CD4-positive, alpha-beta memory T cell (primary cell): Measurements from ENCODE around the gene FANCC. TPM values are rescaled to one million over a fixed set of nuclear protein-coding genes. Genes with fewer than 3 reads are reported as not detected.
A peak's percentile ranks its signal among the peaks of the same experiment; 100 is the strongest.

Experiments
- CTCF ChIA-PET: fragments of 350-600 bp; sonication (Branson Sonifier 250); formaldehyde crosslinking; loops from one replicate; lab custom pipeline; 2021; ENCODE audit warnings: inconsistent platforms; ENCODE audit not compliant: partially characterized antibody; lab: Charles Lee
- POLR2A ChIA-PET: fragments of 350-600 bp; sonication (Branson Sonifier 250); formaldehyde crosslinking; loops from one replicate; lab custom pipeline; 2021; ENCODE audit not compliant: partially characterized antibody; lab: Charles Lee
- DNase-seq, 5 donors: peaks; one replicate each; pipeline versions ENCODE4 v3.0.0 to v3.0.0-alpha.2; 2020 to 2022; ENCODE audit warnings: mixed read lengths in 1 of 5
- H3K27ac ChIP-seq: one replicate; pipeline ENCODE4 v1.7.0; 2013; ENCODE audit warnings: low read depth, low read length
- H3K27me3 ChIP-seq: 2 replicates; pipeline ENCODE4 v1.7.0; 2013; ENCODE audit warnings: mild to moderate bottlenecking, low read length, moderate library complexity; ENCODE audit not compliant: insufficient read depth
- H3K36me3 ChIP-seq: 2 replicates; pipeline ENCODE4 v1.7.0; 2013; ENCODE audit warnings: mild to moderate bottlenecking, low read length, moderate library complexity; ENCODE audit not compliant: insufficient read depth
- H3K4me1 ChIP-seq: 2 replicates; pipeline ENCODE4 v1.7.0; 2013; ENCODE audit warnings: mild to moderate bottlenecking, low read length, moderate library complexity; ENCODE audit not compliant: insufficient read depth
- H3K4me3 ChIP-seq, 2 donors: one replicate each; pipeline ENCODE4 v1.7.0; 2013; ENCODE audit warnings: low read length in 2 of 2, mild to moderate bottlenecking in 1 of 2
- H3K9me3 ChIP-seq, 2 donors: one replicate each; pipeline ENCODE4 v1.7.0; 2013; ENCODE audit warnings: low read length in 2 of 2, control low read depth in 1 of 2; ENCODE audit not compliant: control insufficient read depth in 1 of 2
- H3K27ac Mint-ChIP-seq, 7 donors: one replicate each; pipeline ENCODE4 v1.8.0; 2020 to 2021; ENCODE audit warnings: mixed read lengths in 7 of 7, mild to moderate bottlenecking in 6 of 7, inconsistent platforms in 3 of 7, moderate library complexity in 3 of 7
- H3K27me3 Mint-ChIP-seq, 2 donors: one replicate each; pipeline ENCODE4 v1.8.0; 2020 to 2021; ENCODE audit warnings: mixed read lengths in 2 of 2
- H3K36me3 Mint-ChIP-seq, 2 donors: one replicate each; pipeline ENCODE4 v1.8.0; 2020 to 2021; ENCODE audit warnings: mixed read lengths in 2 of 2, inconsistent platforms in 1 of 2, mild to moderate bottlenecking in 1 of 2
- H3K4me1 Mint-ChIP-seq, 4 donors: one replicate each; pipeline ENCODE4 v1.8.0; 2020 to 2021; ENCODE audit warnings: mixed read lengths in 4 of 4, mild to moderate bottlenecking in 1 of 4
- H3K4me3 Mint-ChIP-seq, 8 donors: one replicate each; pipeline ENCODE4 v1.8.0; 2020 to 2021; ENCODE audit warnings: mixed read lengths in 8 of 8, mild to moderate bottlenecking in 7 of 8, moderate library complexity in 6 of 8, inconsistent platforms in 3 of 8
- H3K9me3 Mint-ChIP-seq, 8 donors: one replicate each; pipeline ENCODE4 v1.8.0; 2020 to 2021; ENCODE audit warnings: mixed read lengths in 8 of 8, mild to moderate bottlenecking in 5 of 8, inconsistent platforms in 3 of 8, moderate library complexity in 1 of 8
- intact Hi-C: fragments of 100-400 bp; cut with micrococcal nuclease; formaldehyde crosslinking; loops from one replicate; pipeline ENCODE4 v1.15.1; 2023
- polyA plus RNA-seq, 2 donors: library from polyadenylated mRNA; unstranded; fragments of 300-500 nt; fragmentation: Illumina TruSeq; gene quantifications; one replicate each; pipeline ENCODE4 v1.2.3, GENCODE V29; 2021
- total RNA-seq, 2 experiments: library from RNA; stranded (reverse); gene quantifications; one replicate each; pipeline ENCODE4 v1.2.3, GENCODE V29; 2021

The FANCC gene
- total and polyA plus RNA-seq, 4 experiments from 2014 or later, result 0.77 to 4.9 (median 3.6) TPM

DNA sequence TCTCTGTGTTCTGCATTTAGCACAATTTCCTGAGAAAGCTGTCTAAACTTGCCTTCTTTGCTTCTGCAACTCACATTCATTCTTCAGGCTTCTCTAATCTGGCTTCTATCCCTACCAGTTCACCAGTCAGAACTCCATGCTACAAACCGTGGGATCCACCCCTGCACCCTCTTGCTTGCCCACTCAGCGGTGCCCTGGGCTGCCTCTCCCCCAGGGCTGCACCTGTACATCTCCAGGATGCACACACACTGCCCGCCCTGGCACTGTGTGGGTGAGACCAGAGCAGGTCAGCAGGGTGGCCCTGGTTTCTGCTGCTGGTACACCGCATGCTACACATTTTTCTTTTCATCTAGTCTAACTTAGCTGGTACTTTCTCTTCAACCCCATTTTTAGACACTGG is 127.1 kb downstream of the FANCC start:
- Histone ChIP-seq H3K27me3 (no peaks in the 10 kb centered on the region), H3K4me3 (no peak overlapping the region), H3K36me3 (no peaks in the 10 kb centered on the region), H3K27ac (no peak overlapping the region), H3K4me1 (peaks cover 6% of the 10 kb centered on the region), H3K9me3 (no peaks in the 10 kb centered on the region)
- ChIA-PET POLR2A (no interaction called here), CTCF (interaction anchor here (0.9 to 2.3 kb wide), 3 partner anchors 10 to 522 kb away, joined by 3 to 8 read pairs (median 4); no protein-coding TSS in a partner anchor)
- Mint-ChIP-seq H3K36me3 (peaks cover 0 to 4% of the 10 kb centered on the region in 2 donors), H3K9me3 (no peaks in the 10 kb centered on the region), H3K4me1 (peaks cover 11 to 30% (median 16%) of the 10 kb centered on the region in 4 donors), H3K27me3 (no peaks in the 10 kb centered on the region), H3K27ac (peak overlapping the region in 3 of 7 donors; percentile 19 to 69 (median 38)), H3K4me3 (peak overlapping the region in 2 of 8 donors; percentile 18 to 34)
- intact Hi-C loops, result no loop called here
- DNase-seq, result no peak

DNA sequence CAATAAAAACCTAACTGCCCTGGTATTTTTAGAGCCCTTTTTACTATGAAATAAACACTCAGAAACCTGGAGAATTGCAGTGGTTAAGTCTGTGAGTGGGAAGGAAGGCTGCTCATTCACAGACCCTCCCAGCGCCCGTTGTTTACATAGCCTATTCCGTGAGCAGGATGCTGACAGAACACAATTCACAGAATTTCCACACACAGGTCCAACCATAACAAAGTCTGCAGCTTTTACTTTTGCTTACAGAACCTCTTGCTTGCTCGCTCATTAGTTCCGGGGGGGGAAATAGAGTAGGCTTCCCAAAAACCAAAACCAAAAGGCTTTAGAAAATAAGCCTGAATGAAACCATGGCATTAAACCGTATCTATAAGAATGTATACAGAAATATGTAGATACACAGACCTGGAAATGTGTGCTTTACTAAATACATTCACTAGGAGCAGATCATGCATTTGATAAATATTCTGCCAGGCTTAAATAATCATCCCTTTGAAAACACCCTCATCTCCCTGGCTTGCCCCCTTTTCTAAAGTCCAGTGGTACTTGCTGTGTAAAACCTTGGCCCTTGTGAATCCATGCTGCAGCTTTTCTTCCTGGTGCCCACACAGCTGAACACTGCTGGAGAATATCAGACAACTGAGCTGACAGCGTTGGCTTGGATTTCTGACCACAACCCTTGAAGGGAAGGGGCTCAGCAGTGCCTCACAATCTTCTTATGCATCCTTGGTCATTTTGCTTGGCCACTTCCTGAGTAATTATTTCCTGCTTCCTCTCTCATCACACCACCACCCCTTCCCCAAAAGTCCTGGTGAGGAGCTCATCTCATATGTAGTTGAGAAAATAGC is 128.0 kb downstream of the FANCC start:
- Histone ChIP-seq H3K4me3 (no peak overlapping the region), H3K27me3 (no peaks in the 10 kb centered on the region), H3K36me3 (no peaks in the 10 kb centered on the region), H3K27ac (no peak overlapping the region), H3K4me1 (peaks cover 6% of the 10 kb centered on the region), H3K9me3 (no peaks in the 10 kb centered on the region)
- intact Hi-C loops, result no loop called here
- peaks cover 0 to 4% of the 10 kb centered on the region in 2 donors for H3K36me3 Mint-ChIP-seq
- peaks cover 11 to 30% (median 16%) of the 10 kb centered on the region in 4 donors for H3K4me1 Mint-ChIP-seq
- no peaks in the 10 kb centered on the region for H3K9me3 Mint-ChIP-seq
- peak overlapping the region in 4 of 7 donors; percentile 7 to 64 (median 23) for H3K27ac Mint-ChIP-seq
- POLR2A ChIA-PET, result no interaction called here
- CTCF ChIA-PET, result interaction anchor here (0.9 to 2.3 kb wide), 5 partner anchors 9 to 521 kb away, joined by 3 to 8 read pairs (median 4); no protein-coding TSS in a partner anchor
- H3K27me3 Mint-ChIP-seq, result no peaks in the 10 kb centered on the region
- peak in 1 of 5 donors; percentile 2 for DNase-seq
- peak overlapping the region in 3 of 8 donors; percentile 7 to 70 (median 34) for H3K4me3 Mint-ChIP-seq

DNA sequence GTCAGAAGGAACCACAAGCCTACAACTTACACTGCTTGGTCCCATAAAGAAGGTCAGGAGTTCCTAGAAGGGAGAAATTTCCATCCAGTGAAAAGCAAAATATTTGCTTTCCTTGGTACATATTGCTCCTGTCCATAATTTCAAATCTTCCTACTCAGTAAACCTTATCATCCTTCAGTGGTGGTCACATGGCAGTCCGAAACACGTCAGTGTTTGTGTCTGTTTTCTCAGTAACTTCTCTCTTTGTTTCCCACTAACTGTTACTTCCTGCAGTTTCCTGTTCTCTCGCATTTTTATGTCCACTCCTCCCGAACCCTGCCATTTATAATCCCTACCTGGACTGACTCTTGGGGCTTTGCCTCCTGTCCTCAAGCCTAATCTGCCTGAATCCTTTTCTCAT is 129.1 kb downstream of the FANCC start:
- CTCF ChIA-PET, result interaction anchor here (1.5 kb wide), 2 partner anchors 10 to 507 kb away, joined by 3 to 6 read pairs; no protein-coding TSS in a partner anchor
- Mint-ChIP-seq H3K4me3 (no peak overlapping the region), H3K36me3 (peaks cover 0 to 4% of the 10 kb centered on the region in 2 donors), H3K27ac (peak overlapping the region in 1 of 7 donors; percentile 62), H3K9me3 (no peaks in the 10 kb centered on the region), H3K4me1 (peaks cover 11 to 30% (median 16%) of the 10 kb centered on the region in 4 donors), H3K27me3 (no peaks in the 10 kb centered on the region)
- no peak overlapping the region for H3K4me3 ChIP-seq
- intact Hi-C loops, result no loop called here
- peaks cover 6% of the 10 kb centered on the region for H3K4me1 ChIP-seq
- no peaks in the 10 kb centered on the region for H3K9me3 ChIP-seq
- POLR2A ChIA-PET, result no interaction called here
- no peak for DNase-seq
- no peaks in the 10 kb centered on the region for H3K36me3 ChIP-seq
- H3K27me3 ChIP-seq, result no peaks in the 10 kb centered on the region
- H3K27ac ChIP-seq, result no peak overlapping the region

DNA sequence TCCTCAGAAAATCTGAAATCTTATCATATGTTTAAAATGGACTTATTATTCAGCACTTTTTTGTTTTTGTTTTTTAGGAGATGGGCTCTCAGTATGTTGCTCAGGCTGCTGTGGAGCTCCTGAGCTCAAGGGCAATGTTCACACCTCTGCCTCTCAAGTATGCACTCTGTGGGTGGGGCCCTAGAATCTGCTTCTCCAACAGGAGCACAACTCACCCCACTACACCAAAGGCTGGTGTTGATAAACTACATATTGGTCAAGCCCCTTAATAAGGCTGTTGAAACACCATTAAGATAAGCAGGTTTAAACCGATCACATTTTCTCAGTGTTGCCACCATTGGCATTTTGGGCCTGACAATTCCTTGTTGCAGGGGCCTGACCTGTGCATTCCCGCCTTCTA is 131.6 kb downstream of the FANCC start:
- Mint-ChIP-seq H3K9me3 (no peaks in the 10 kb centered on the region), H3K4me3 (no peak overlapping the region), H3K36me3 (no peaks in the 10 kb centered on the region), H3K27ac (no peak overlapping the region), H3K27me3 (no peaks in the 10 kb centered on the region), H3K4me1 (peaks cover 11 to 30% (median 16%) of the 10 kb centered on the region in 4 donors)
- H3K4me3 ChIP-seq, result no peak overlapping the region
- no peaks in the 10 kb centered on the region for H3K9me3 ChIP-seq
- POLR2A ChIA-PET, result no interaction called here
- no peak overlapping the region for H3K27ac ChIP-seq
- no peaks in the 10 kb centered on the region for H3K27me3 ChIP-seq
- intact Hi-C loops, result no loop called here
- CTCF ChIA-PET, result no interaction called here
- no peak for DNase-seq
- H3K4me1 ChIP-seq, result peaks cover 6% of the 10 kb centered on the region
- H3K36me3 ChIP-seq, result no peaks in the 10 kb centered on the region

DNA sequence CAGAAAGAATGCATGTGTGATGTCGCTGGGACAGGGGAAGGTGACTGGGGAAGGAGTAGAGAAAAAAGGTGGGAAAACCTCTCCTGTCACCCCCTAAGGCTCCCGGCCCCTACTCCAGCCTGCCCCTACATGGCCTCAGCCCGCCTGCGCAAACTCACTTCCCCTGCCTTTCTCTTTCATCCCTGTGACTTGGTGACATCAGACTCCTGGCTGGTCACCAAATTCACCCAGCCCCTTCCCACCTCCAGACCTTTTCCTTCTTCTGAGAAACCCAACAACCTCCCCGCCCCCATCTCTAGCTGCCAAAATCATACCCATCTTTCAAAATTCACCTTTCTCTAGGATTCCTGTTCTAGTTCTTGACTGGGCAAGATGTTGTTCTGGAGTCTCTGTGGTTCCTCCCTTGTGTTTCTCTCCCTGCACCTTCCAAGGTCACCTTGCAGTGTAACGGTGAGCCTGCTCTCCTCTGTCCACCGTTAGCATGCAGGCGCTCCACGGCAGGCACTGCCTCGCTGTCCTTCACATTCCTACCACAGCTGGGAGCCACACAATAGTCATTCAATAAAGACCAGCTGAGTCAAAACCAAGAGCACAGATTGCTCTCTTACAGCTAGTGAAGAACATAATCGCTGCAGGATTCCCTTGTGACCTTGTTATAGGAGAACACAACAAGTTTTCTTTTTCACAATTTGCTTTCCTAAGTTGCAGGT is 134.5 kb downstream of the FANCC start:
- POLR2A ChIA-PET, result no interaction called here
- H3K4me3 ChIP-seq, result no peak overlapping the region
- H3K27me3 ChIP-seq, result no peaks in the 10 kb centered on the region
- H3K27ac ChIP-seq, result no peak overlapping the region
- Mint-ChIP-seq H3K4me1 (peaks cover 0 to 3% (median 0%) of the 10 kb centered on the region in 4 donors), H3K4me3 (no peak overlapping the region), H3K36me3 (no peaks in the 10 kb centered on the region), H3K9me3 (no peaks in the 10 kb centered on the region), H3K27me3 (no peaks in the 10 kb centered on the region), H3K27ac (no peak overlapping the region)
- H3K36me3 ChIP-seq, result no peaks in the 10 kb centered on the region
- no peak for DNase-seq
- CTCF ChIA-PET, result interaction anchor here (2.2 kb wide), 1 partner anchor 15 kb away, joined by 5 read pairs; no protein-coding TSS in a partner anchor
- intact Hi-C loops, result no loop called here
- H3K9me3 ChIP-seq, result no peaks in the 10 kb centered on the region
- no peaks in the 10 kb centered on the region for H3K4me1 ChIP-seq

DNA sequence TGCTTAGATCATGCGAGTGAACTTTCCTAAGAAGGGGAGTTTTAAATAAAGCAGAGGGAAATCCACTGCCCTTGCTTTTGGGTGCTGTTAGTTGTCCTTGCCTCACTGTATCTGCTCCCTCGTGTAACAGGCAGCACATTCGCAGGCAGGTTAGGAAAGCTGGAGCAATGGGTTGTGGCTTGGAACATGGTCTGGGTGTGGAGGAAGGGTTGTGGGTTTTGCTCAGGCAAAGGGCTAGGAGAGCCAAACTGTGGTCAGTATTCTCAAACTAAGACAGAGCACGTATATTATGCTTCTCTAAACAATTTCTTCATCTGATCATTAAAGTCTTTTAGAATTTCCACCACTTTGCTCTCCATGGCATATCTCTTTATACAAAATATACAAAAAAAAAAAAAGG is 135.7 kb downstream of the FANCC start:
- H3K27me3 ChIP-seq, result no peaks in the 10 kb centered on the region
- no peaks in the 10 kb centered on the region for H3K9me3 ChIP-seq
- H3K27me3 Mint-ChIP-seq, result no peaks in the 10 kb centered on the region
- intact Hi-C loops, result loop anchor here (1.0 kb wide), 1 partner anchor 501 kb away; no protein-coding TSS in a partner anchor
- no peaks in the 10 kb centered on the region for H3K36me3 Mint-ChIP-seq
- ChIA-PET CTCF (interaction anchor here (1.1 to 2.2 kb wide), 2 partner anchors 8 to 14 kb away, joined by 3 to 5 read pairs; no protein-coding TSS in a partner anchor), POLR2A (no interaction called here)
- H3K36me3 ChIP-seq, result no peaks in the 10 kb centered on the region
- no peak overlapping the region for H3K27ac ChIP-seq
- no peak overlapping the region for H3K4me3 Mint-ChIP-seq
- no peaks in the 10 kb centered on the region for H3K4me1 ChIP-seq
- H3K4me1 Mint-ChIP-seq, result no peaks in the 10 kb centered on the region
- H3K27ac Mint-ChIP-seq, result no peak overlapping the region
- no peak for DNase-seq
- no peak overlapping the region for H3K4me3 ChIP-seq
- H3K9me3 Mint-ChIP-seq, result no peaks in the 10 kb centered on the region
